Central memory CD8-positive, alpha-beta T cell (primary cell): ENCODE measurements around the gene IQGAP2.

ENCODE experiments used
- ATAC-seq: fragments of 150-1000 bp; cut with Tn5 transposase; replicated peaks from 2 replicates; pipeline ENCODE4 v1.10.0; 2022; ENCODE audit warnings: mild to moderate bottlenecking, moderate FRiP score, moderate number of reproducible peaks; ENCODE audit not compliant: poor library complexity, severe bottlenecking; ENCODE audit errors: extremely low read depth
- DNase-seq, 2 donors: peaks; one replicate each; pipeline ENCODE4 v3.0.0; 2021; ENCODE audit warnings: low spot score in 2 of 2
- H3K27ac Mint-ChIP-seq: one replicate; pipeline ENCODE4 v1.8.0; 2022; ENCODE audit warnings: low read depth, mild to moderate bottlenecking, moderate library complexity, mixed read lengths
- H3K27me3 Mint-ChIP-seq: one replicate; pipeline ENCODE4 v1.8.0; 2022; ENCODE audit warnings: mixed read lengths
- H3K36me3 Mint-ChIP-seq: one replicate; pipeline ENCODE4 v1.8.0; 2022; ENCODE audit warnings: mild to moderate bottlenecking, moderate library complexity, mixed read lengths; ENCODE audit not compliant: insufficient read depth
- H3K4me1 Mint-ChIP-seq: one replicate; pipeline ENCODE4 v1.8.0; 2022; ENCODE audit warnings: mixed read lengths
- H3K4me3 Mint-ChIP-seq: one replicate; pipeline ENCODE4 v1.8.0; 2022; ENCODE audit warnings: mild to moderate bottlenecking, moderate library complexity, mixed read lengths
- H3K9me3 Mint-ChIP-seq: one replicate; pipeline ENCODE4 v1.8.0; 2022; ENCODE audit warnings: mixed read lengths

IQGAP2 gene

DNA sequence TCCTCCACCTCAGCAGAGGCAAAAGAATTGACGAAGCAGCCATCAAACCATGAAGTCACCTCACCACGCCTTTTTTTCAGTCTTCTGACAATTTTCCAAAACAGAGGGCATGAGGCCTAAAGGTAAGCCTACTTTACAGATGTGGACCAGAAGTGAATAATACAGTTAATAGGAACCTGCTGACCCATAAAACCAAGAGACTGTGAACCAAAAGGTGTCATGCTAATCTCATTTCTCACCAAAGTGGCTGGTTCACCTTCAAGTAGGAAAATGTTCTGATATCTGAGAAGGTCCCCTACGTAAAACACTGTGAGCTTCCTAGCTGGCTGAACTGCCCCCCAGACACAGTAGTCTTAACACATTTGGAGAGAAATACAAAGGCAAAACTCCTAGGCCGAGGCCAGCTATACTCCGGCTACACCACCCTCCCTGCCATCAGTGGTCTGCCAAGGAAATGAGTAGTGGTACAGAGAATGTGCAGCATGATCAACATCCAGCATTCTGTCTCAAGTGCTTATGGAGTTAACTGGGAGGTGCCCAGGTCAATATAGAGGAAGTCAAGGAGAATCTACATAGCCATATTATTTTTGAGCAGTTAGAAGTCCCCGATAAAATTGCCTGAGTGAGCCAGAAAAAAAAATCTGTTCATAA is 239.4 kb downstream of the IQGAP2 start:
- H3K4me1 Mint-ChIP-seq: peaks cover 15% of the 10 kb centered on the region
- H3K27ac Mint-ChIP-seq: no peak overlapping the region
- ATAC-seq (no peak), DNase-seq (no peak)
- H3K27me3 Mint-ChIP-seq: no peaks in the 10 kb centered on the region
- H3K36me3 Mint-ChIP-seq: peaks cover 56% of the 10 kb centered on the region
- H3K9me3 Mint-ChIP-seq: no peaks in the 10 kb centered on the region
- H3K4me3 Mint-ChIP-seq: no peak overlapping the region

DNA sequence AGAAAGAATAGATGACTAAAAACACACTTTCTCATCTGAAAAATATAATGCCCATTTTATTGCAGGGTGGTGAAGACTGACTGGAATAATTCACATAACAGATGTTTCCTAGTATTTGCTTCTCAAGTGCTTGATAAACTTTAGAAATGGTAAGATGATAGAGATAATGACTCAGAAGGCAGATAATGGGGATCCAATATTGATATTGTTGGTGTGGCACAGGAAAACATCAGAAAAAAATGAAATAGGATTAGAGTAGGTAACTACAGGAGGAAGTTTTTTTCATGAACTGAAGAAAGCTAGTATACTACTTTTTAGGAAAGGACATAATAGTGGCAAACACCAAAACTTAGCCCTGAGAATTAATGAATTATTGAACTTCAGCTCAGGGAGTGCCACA is 240.3 kb downstream of the IQGAP2 start:
- no peak for ATAC-seq
- Mint-ChIP-seq H3K27ac (no peak overlapping the region), H3K27me3 (no peaks in the 10 kb centered on the region), H3K36me3 (peaks cover 58% of the 10 kb centered on the region), H3K4me3 (no peak overlapping the region), H3K4me1 (peaks cover 14% of the 10 kb centered on the region), H3K9me3 (peaks cover under 1% of the 10 kb centered on the region)
- DNase-seq: no peak

DNA sequence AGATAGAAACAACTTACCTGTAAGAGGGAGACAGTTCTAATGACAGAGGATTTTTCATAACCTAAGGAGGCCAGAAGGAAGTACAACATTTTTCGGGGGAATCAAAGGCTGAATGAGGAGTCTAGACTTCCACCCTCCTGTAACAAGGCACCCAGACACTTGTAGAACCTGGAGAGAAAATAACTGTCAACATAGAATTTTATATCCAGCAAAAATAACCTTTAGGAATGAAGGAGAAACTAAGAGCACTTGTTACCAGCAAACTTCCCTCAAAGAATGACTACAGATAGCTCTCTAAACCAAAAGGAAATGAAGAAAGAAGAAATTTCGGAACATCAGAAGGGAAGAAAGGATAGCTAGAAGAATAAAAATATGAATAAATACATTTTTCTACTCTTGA is 246.1 kb downstream of the IQGAP2 start:
- DNase-seq (no peak), ATAC-seq (no peak)
- Mint-ChIP-seq H3K27me3 (no peaks in the 10 kb centered on the region), H3K27ac (peak overlapping the region; percentile 10), H3K9me3 (peaks cover 14% of the 10 kb centered on the region), H3K36me3 (peaks cover 52% of the 10 kb centered on the region), H3K4me1 (no peaks in the 10 kb centered on the region), H3K4me3 (no peak overlapping the region)

GRCh38 chr5:76652809-76653414 is 249.8 kb downstream of the IQGAP2 start:
- ATAC-seq (no peak), DNase-seq (no peak)
- Mint-ChIP-seq H3K4me3 (no peak overlapping the region), H3K27me3 (no peaks in the 10 kb centered on the region), H3K4me1 (peaks cover 5% of the 10 kb centered on the region), H3K27ac (no peak overlapping the region), H3K9me3 (peaks cover 14% of the 10 kb centered on the region), H3K36me3 (peaks cover 57% of the 10 kb centered on the region)

DNA sequence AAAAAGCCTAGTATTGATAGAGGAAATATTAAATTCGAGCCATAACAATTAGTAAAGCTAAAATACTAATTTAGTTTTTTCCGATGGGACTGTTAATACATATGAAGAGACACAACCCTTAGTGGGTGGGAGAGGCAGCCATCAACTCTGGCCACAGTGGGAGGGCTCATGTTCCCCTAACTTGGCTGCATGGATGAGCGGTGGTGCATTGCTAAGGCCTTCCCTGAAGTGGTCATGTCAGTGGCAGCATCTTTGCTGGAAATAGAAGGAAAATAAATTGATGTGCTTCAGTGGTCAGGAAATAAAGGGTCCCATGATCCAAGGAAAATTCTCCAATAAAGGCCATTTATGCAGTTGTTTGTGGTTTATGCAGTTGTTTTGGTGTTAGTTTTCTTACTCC is 254.0 kb downstream of the IQGAP2 start:
- peaks cover 59% of the 10 kb centered on the region for H3K36me3 Mint-ChIP-seq
- no peak overlapping the region for H3K4me3 Mint-ChIP-seq
- no peak overlapping the region for H3K27ac Mint-ChIP-seq
- no peaks in the 10 kb centered on the region for H3K9me3 Mint-ChIP-seq
- H3K4me1 Mint-ChIP-seq: peaks cover 7% of the 10 kb centered on the region
- ATAC-seq: no peak
- DNase-seq: no peak
- no peaks in the 10 kb centered on the region for H3K27me3 Mint-ChIP-seq

DNA sequence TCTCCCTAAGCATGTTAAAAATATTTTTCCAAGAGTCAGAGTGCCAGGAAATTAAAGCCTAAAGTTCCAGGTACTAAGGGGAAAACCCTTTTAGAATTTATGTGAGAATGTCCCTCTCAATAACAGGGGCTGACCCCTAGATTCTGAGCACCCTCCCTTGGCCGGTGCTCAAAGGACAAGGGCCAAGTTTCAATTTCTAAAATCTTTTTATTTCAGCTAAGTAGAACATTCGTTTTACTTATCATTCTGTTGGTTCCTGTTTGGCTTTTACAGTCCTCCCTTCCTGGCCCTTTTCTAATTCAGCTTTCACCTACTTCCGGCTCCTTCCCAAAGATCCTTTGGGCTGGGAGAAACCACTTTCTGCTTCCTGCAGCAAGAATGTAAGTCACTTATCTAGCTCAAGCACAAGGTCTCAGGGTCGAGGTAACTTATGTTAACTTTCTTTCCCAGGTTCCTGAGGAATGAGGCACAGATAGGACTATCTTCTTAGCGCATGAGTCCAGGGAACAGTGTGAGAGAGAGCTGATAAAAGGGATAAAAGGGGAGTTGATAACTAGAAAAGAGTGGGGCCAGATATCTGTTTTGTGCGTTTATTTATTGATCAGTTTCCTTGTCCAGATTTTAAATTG is 254.7 kb downstream of the IQGAP2 start:
- no peak for DNase-seq
- Mint-ChIP-seq H3K4me1 (peaks cover 14% of the 10 kb centered on the region), H3K4me3 (no peak overlapping the region), H3K27me3 (no peaks in the 10 kb centered on the region), H3K36me3 (peaks cover 57% of the 10 kb centered on the region), H3K9me3 (no peaks in the 10 kb centered on the region), H3K27ac (no peak overlapping the region)
- ATAC-seq: no peak

- Mint-ChIP-seq H3K27me3 (no peaks in the 10 kb centered on the region), H3K4me1 (peaks cover 17% of the 10 kb centered on the region), H3K9me3 (no peaks in the 10 kb centered on the region), H3K36me3 (peaks cover 53% of the 10 kb centered on the region), H3K4me3 (no peak overlapping the region), H3K27ac (peak overlapping the region; percentile 78)
- ATAC-seq (no peak), DNase-seq (no peak)
Measured at GRCh38 chr5:76660360-76660759, 257.3 kb downstream of the IQGAP2 start.

DNA sequence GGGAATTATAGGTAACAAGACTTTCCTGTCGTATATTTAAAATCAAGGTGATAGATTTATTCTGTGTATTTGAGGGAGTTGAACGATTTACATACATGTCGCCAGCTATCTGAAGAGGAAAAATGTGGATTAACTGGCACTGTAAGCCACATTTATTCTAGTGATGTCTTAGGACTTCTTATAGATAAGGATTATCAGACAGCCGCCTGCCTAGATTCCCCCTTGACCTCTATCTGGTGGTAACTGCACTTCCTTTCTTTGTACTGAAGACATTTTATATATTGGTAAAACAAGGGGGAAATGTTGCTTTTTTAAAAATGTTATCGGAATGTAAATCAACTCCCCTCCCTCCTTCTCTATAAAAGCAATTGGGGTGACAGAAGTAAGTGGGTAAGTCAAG is 259.4 kb downstream of the IQGAP2 start:
- DNase-seq: no peak
- Mint-ChIP-seq H3K36me3 (peaks cover 51% of the 10 kb centered on the region), H3K4me3 (no peak overlapping the region), H3K9me3 (no peaks in the 10 kb centered on the region), H3K27ac (peak overlapping the region; percentile 60), H3K27me3 (no peaks in the 10 kb centered on the region), H3K4me1 (peaks cover 12% of the 10 kb centered on the region)
- no peak for ATAC-seq

DNA sequence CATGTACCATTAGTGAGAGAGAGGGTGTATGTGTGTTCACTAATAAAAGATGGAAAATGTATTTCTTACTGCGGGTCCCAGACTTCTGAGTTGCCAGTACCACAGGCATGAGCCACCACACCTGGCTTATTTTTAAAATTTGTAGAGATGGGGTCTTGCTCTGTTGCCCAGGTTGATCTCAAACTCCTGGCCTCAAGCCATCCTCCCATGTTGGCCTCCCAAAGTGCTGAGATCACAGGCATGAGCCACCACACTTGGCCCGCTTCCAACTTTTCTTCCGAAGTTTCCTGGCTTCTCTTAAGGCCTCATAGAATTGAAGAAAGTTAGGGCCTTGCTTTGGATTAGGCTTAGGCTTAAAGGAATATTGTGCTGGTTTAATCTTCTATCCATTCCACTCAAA is 260.5 kb downstream of the IQGAP2 start:
- Mint-ChIP-seq H3K27ac (peak overlapping the region; percentile 0), H3K4me1 (peaks cover 12% of the 10 kb centered on the region), H3K36me3 (peaks cover 52% of the 10 kb centered on the region), H3K4me3 (no peak overlapping the region), H3K27me3 (no peaks in the 10 kb centered on the region), H3K9me3 (no peaks in the 10 kb centered on the region)
- no peak for DNase-seq
- ATAC-seq: no peak

GRCh38 chr5:76664079-76664478 is 261.0 kb downstream of the IQGAP2 start:
- Mint-ChIP-seq H3K4me3 (no peak overlapping the region), H3K27ac (peak overlapping the region; percentile 0), H3K36me3 (peaks cover 51% of the 10 kb centered on the region), H3K9me3 (no peaks in the 10 kb centered on the region), H3K4me1 (peaks cover 12% of the 10 kb centered on the region), H3K27me3 (no peaks in the 10 kb centered on the region)
- no peak for DNase-seq
- ATAC-seq: no peak

DNA sequence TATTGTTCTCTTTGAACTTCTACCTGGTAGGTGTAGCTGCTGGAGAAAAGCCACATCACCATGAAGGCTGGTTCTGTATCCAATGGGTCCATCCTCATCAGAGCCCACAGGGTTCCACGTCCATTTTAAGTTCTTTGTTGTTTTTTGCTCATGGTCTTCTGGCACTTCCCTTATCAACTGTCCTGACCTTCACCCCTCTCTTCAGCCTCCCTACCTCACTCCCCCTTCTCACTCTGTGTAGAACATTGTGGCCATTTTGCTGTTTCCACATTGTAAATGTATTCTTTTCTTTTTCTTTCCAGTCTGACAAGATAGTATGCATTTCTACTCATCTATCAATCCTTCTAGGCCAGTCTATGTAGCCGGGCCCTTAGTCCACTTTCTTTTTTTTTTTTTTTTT is 264.4 kb downstream of the IQGAP2 start:
- Mint-ChIP-seq H3K36me3 (peaks cover 65% of the 10 kb centered on the region), H3K27ac (peak overlapping the region; percentile 2), H3K9me3 (no peaks in the 10 kb centered on the region), H3K4me3 (no peak overlapping the region), H3K27me3 (no peaks in the 10 kb centered on the region), H3K4me1 (peaks cover 11% of the 10 kb centered on the region)
- ATAC-seq (no peak), DNase-seq (no peak)

- ATAC-seq (no peak), DNase-seq (no peak)
- H3K9me3 Mint-ChIP-seq: no peaks in the 10 kb centered on the region
- H3K27me3 Mint-ChIP-seq: no peaks in the 10 kb centered on the region
- peak overlapping the region; percentile 29 for H3K27ac Mint-ChIP-seq
- H3K4me1 Mint-ChIP-seq: peaks cover 5% of the 10 kb centered on the region
- H3K36me3 Mint-ChIP-seq: peaks cover 72% of the 10 kb centered on the region
- no peak overlapping the region for H3K4me3 Mint-ChIP-seq
Measured at GRCh38 chr5:76669245-76669644, 266.2 kb downstream of the IQGAP2 start.

DNA sequence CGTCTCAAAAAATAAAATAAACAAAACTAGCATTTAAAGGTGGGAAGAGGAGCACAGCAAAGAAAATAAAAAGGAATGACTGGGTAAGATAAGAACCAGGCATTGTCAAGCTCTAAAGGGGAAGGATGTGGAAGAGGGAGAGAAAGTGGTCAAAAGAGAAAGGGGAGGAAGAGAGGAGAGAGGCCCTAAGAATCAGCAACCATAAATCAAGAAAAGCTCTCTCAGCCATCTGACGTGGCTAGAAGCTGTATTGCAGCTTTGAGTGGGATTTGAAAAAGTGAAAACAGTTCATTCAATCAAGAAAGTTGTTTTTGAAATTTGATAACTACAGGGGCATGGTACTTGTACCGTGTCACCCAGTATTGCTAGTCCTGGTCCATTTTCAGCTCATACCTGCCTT is 267.4 kb downstream of the IQGAP2 start:
- Mint-ChIP-seq H3K4me3 (no peak overlapping the region), H3K27me3 (no peaks in the 10 kb centered on the region), H3K36me3 (peaks cover 75% of the 10 kb centered on the region), H3K4me1 (peaks cover 5% of the 10 kb centered on the region), H3K27ac (no peak overlapping the region), H3K9me3 (no peaks in the 10 kb centered on the region)
- DNase-seq: no peak
- no peak for ATAC-seq
